BJ (cell line): Measurements from ENCODE around the gene RPL35. TPM values are rescaled to one million over a fixed set of nuclear protein-coding genes. Genes with fewer than 3 reads are reported as not detected.

Experiments used
- CTCF ChIA-PET: fragments of 350-600 bp; formaldehyde crosslinking; extraction: SDS; loops from one replicate; lab custom pipeline; 2021; ENCODE audit warnings: antibody characterized with exemption, inconsistent platforms; lab: Yijun Ruan, JAX
- POLR2A ChIA-PET: fragments of 300-600 bp; sonication (Branson Sonifier 250); formaldehyde crosslinking; extraction: SDS; loops from one replicate; lab custom pipeline; 2021; ENCODE audit warnings: antibody characterized with exemption; lab: Charles Lee
- DNase-seq: peaks from one replicate; pipeline ENCODE4 v3.0.0-alpha.2; 2011; ENCODE audit warnings: low read depth
- H3K27me3 ChIP-seq: 2 replicates; pipeline ENCODE4 v1.6.0; 2011; ENCODE audit warnings: low read length; ENCODE audit not compliant: control insufficient read depth, insufficient read depth
- H3K36me3 ChIP-seq: 2 replicates; pipeline ENCODE4 v1.5.1; 2011; ENCODE audit warnings: low read length; ENCODE audit not compliant: control insufficient read depth, insufficient read depth
- H3K4me3 ChIP-seq: 2 replicates; pipeline ENCODE4 v1.5.1; 2011; ENCODE audit warnings: low read depth, mild to moderate bottlenecking, control low read depth, low read length
- polyA plus RNA-seq: library from polyadenylated mRNA; depleted of rRNA; stranded (reverse); fragments of >200 nt; gene quantifications from 2 replicates; pipeline ENCODE4 v1.2.3, GENCODE V29; 2011
- TF ChIP-seq, protein P1 (sequence below): IDR thresholded peaks from 2 replicates; pipeline ENCODE4 v1.5.1; 2011; ENCODE audit warnings: low read depth, mild to moderate bottlenecking, control low read depth, inconsistent platforms, low read length, moderate library complexity; ENCODE audit not compliant: insufficient read depth

The RPL35 gene
- polyA plus RNA-seq, 1 experiment, result 3,181 TPM

DNA sequence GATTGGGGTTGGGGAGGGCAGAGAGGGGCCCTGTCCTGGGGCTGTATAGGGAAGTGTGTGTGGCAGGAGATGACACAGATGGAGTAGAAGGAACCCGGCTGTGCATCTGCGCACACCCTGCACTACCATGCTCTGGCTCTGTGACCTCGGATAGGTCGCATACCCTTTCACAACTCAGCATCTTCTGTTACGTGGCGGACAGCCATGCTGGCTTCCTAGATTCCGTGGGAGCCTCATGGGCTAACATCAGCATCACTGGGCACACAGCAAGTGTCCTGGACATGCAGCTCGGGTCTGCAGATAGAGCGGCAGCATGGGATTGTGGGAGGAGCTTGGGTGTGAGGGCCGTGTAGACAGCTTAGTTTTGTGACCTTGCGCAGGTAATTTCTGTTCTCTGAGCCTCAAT lies 9.4 kb upstream of the RPL35 start:
- CTCF ChIA-PET, result interaction anchor here (1.2 to 2.0 kb wide), 3 partner anchors 11 to 99 kb away, joined by 3 to 9 read pairs (median 5); partner anchors contain the start of gene NR6A1
- H3K36me3 ChIP-seq, result peaks cover 15% of the 10 kb centered on the region
- peak overlapping the region; percentile 96; the same call in 1 of the 2 replicates for H3K4me3 ChIP-seq
- TF ChIP-seq, protein P1, sequence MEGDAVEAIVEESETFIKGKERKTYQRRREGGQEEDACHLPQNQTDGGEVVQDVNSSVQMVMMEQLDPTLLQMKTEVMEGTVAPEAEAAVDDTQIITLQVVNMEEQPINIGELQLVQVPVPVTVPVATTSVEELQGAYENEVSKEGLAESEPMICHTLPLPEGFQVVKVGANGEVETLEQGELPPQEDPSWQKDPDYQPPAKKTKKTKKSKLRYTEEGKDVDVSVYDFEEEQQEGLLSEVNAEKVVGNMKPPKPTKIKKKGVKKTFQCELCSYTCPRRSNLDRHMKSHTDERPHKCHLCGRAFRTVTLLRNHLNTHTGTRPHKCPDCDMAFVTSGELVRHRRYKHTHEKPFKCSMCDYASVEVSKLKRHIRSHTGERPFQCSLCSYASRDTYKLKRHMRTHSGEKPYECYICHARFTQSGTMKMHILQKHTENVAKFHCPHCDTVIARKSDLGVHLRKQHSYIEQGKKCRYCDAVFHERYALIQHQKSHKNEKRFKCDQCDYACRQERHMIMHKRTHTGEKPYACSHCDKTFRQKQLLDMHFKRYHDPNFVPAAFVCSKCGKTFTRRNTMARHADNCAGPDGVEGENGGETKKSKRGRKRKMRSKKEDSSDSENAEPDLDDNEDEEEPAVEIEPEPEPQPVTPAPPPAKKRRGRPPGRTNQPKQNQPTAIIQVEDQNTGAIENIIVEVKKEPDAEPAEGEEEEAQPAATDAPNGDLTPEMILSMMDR, result no peak
- no peaks in the 10 kb centered on the region for H3K27me3 ChIP-seq
- POLR2A ChIA-PET, result no interaction called here
- no peak for DNase-seq

DNA sequence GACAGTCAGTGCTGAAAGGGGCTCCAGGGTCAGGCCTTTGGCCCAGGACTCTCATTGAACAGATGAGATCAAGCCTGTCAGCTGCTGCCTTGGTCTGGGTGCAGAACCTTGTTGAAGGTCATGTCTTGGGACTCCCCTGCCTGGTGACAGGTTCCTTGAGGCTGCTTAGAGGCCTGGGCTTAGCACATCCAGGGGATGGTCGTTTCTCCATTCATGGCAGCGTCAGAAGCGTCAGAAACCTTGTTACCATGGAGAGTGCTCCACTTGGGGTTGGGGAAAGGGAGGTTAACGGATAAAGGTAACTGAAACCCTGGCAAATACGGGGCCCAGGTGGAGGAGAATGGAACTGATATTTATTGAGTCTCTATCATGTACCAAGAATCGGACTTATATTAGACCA lies 9.0 kb upstream of the RPL35 start:
- TF ChIP-seq, protein P1, result no peak
- peaks cover 14% of the 10 kb centered on the region for H3K36me3 ChIP-seq
- ChIA-PET CTCF (interaction anchor here (1.2 to 2.0 kb wide), 4 partner anchors 12 to 99 kb away, joined by 3 to 9 read pairs (median 6); partner anchors contain the start of gene NR6A1), POLR2A (no interaction called here)
- H3K27me3 ChIP-seq, result no peaks in the 10 kb centered on the region
- H3K4me3 ChIP-seq, result peak overlapping the region; percentile 96
- DNase-seq, result no peak

DNA sequence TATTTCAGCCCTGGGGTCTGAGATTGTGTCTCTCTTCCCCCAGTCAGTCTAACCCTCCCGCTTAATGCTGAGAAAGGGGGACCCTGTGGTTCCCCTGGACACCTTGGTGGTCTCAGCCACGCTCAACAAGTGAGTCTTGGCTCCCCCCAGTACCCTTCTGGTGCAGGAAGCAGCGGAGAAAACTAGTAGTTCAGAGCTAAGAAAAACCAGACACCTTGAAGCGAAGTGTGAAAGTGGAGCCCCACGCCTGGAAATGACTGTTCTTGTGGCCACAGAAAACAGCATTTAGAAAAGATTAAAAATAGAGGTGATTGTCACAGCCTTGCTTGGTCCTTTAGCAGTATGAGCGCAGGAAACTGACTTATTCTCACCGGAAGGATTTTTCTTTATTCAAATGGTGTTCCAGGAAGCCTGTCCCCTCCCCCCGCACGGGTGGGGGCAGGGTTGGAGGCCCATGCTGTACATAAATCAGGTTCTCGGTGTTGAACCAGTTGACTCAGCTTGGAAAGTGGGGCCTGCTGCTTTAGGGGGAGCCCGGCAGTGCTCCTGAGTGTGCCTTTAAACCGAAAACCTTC lies 8.3 kb upstream of the RPL35 start:
- TF ChIP-seq, protein P1, result no peak
- CTCF ChIA-PET, result interaction anchor here (1.4 to 2.0 kb wide), 3 partner anchors 12 to 98 kb away, joined by 5 to 9 read pairs (median 7); partner anchors contain the start of gene NR6A1
- peak overlapping the region; percentile 96 for H3K4me3 ChIP-seq
- no peaks in the 10 kb centered on the region for H3K27me3 ChIP-seq
- POLR2A ChIA-PET, result no interaction called here
- DNase-seq, result no peak
- peaks cover 9% of the 10 kb centered on the region for H3K36me3 ChIP-seq

DNA sequence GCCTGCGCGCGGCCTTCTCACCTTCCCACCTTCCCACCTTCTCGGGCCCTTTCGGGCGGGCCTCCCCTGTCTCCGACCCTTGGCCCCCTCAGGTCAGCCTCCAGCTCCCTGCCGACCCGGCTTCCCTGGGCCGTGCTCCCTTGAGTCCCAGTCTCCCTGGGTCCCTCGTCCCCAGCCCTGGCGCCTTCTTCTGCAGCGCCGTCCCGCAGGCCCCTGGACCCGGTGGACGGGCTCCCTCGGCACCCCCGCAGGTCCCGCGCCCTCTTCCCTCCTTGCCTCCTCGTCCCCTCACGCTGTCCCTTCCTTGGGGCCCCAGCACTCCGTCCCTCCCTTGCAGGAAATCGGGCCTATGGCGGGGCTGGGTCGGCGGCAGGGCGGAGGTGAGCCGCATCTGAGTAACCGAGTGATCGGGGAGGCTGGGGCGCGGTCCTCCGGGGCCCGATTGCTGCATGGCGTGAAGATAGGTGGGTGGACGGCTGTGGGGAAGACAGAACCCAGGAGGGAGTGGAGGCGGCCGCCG lies 7.8 kb upstream of the RPL35 start:
- Histone ChIP-seq H3K27me3 (no peaks in the 10 kb centered on the region), H3K4me3 (peak overlapping the region; percentile 96), H3K36me3 (peaks cover 6% of the 10 kb centered on the region; the same call in 1 of the 2 replicates)
- TF ChIP-seq, protein P1, result no peak
- POLR2A ChIA-PET, result no interaction called here
- no peak for DNase-seq
- CTCF ChIA-PET, result interaction anchor here (1.4 to 2.0 kb wide), 2 partner anchors 17 to 97 kb away, joined by 7 to 9 read pairs; partner anchors contain the start of gene NR6A1
